Measurements from ENCODE around the gene TRAK2.

GRCh38 chr2:201425952-201426351 lies 25.3 kb downstream of the TRAK2 start:
- TF ChIP-seq, protein P1, sequence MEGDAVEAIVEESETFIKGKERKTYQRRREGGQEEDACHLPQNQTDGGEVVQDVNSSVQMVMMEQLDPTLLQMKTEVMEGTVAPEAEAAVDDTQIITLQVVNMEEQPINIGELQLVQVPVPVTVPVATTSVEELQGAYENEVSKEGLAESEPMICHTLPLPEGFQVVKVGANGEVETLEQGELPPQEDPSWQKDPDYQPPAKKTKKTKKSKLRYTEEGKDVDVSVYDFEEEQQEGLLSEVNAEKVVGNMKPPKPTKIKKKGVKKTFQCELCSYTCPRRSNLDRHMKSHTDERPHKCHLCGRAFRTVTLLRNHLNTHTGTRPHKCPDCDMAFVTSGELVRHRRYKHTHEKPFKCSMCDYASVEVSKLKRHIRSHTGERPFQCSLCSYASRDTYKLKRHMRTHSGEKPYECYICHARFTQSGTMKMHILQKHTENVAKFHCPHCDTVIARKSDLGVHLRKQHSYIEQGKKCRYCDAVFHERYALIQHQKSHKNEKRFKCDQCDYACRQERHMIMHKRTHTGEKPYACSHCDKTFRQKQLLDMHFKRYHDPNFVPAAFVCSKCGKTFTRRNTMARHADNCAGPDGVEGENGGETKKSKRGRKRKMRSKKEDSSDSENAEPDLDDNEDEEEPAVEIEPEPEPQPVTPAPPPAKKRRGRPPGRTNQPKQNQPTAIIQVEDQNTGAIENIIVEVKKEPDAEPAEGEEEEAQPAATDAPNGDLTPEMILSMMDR (IDR thresholded peaks at IDR 0.05), result no peak
- no peak for TF ChIP-seq POLR2A (IDR thresholded peaks at IDR 0.05)
- no peak for TF ChIP-seq POLR2AphosphoS5 (IDR thresholded peaks at IDR 0.05; ENCODE audit: insufficient read depth in 1 of 2, low read depth in 1 of 2)

All from vagina (tissue), 2 donors.